ENCODE data around the gene ELN. TPM values are rescaled to one million over a fixed set of nuclear protein-coding genes. Genes with fewer than 3 reads are reported as not detected.

Gene ELN
- total and polyA plus RNA-seq, 2 donors (not counting 3 experiments of a cell fraction or from before 2014, with no cell fraction given): 1.7 to 2.6 TPM

DNA sequence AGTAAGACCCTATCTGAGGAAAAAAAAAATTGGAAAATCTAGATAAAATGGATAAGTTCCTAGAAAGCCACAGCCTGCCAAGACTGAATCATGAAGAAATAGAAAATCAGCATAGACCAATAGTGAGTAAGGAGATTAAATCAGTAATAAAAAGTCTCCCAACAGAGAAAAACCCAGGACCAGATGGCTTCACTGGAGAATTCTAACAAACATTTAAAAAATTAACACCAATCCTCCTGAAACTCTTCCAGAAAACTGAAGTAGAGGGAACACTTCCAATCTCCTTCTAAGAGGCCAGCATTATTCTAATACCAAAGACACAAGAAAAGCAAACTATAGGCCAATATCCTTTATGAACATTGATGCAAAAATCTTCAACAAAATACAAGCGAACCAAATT lies 46.8 kb downstream of the ELN start:
- Histone ChIP-seq H4K20me1 (replicated peaks; ENCODE audit: control insufficient read depth, extremely low read depth, insufficient read depth, low read length) (no peaks in the 10 kb centered on the region), H3K4me2 (ENCODE audit: insufficient read depth, low read length) (no peak overlapping the region), H3K9me3 (replicated peaks; ENCODE audit: control insufficient read depth, insufficient read depth, low read length) (no peaks in the 10 kb centered on the region), H3K27ac (ENCODE audit: insufficient read depth, low read depth, low read length) (no peak overlapping the region), H3K4me3 (replicated peaks in 1 of 3; ENCODE audit: insufficient read depth in 1 of 3, low read depth in 1 of 3, low read length in 3 of 3) (no peak overlapping the region), H3K9ac (replicated peaks; ENCODE audit: extremely low read depth, insufficient read depth, low read length) (no peak overlapping the region), H3K79me2 (ENCODE audit: control insufficient read depth, insufficient read depth, low read length) (no peaks in the 10 kb centered on the region), H2AFZ (ENCODE audit: low read depth, low read length) (no peak overlapping the region), H3K36me3 (ENCODE audit: control insufficient read depth in 2 of 2, extremely low read depth in 1 of 2, insufficient read depth in 2 of 2, low read length in 2 of 2) (no peaks in the 10 kb centered on the region), H3K27me3 (ENCODE audit: control insufficient read depth in 2 of 2, insufficient read depth in 2 of 2, low read length in 2 of 2) (no peaks in the 10 kb centered on the region), H3K4me1 (ENCODE audit: control insufficient read depth, extremely low read depth, insufficient read depth, low read length) (no peaks in the 10 kb centered on the region), H3K9me1 (replicated peaks; ENCODE audit: control insufficient read depth, extremely low read depth, insufficient read depth, low read length) (no peaks in the 10 kb centered on the region)
- ChIA-PET CTCF (interaction anchor here (0.9 to 1.3 kb wide), 2 partner anchors 9 to 209 kb away, joined by 3 read pairs; partner anchors contain the start of gene LIMK1), POLR2A (no interaction called here)
- BruUV-seq (replicated peaks): no TSS peak
- dilution Hi-C loops (cut with MboI; ENCODE audit: extremely low pct_ligation_motif_present, low sequenced_read_pairs): no loop called here
- intact Hi-C loops (cut with micrococcal nuclease): no loop called here
- TF ChIP-seq POLR2AphosphoS5 (IDR thresholded peaks at IDR 0.05; ENCODE audit: insufficient read depth, low read depth, low read length) (no peak), EZH2 (IDR thresholded peaks at IDR 0.05; ENCODE audit: borderline replicate concordance, low read depth, low read length, severe bottlenecking) (no peak), JUN (IDR thresholded peaks at IDR 0.05; ENCODE audit: borderline replicate concordance, insufficient read depth, insufficient read length, low read depth) (no peak), MYC (IDR thresholded peaks at IDR 0.05; ENCODE audit: low read depth, low read length) (no peak), GATA2 (IDR thresholded peaks at IDR 0.05; ENCODE audit: insufficient read depth, insufficient read length, low read depth, low read length) (no peak), POLR2A (IDR thresholded peaks at IDR 0.05; ENCODE audit: low read depth, low read length) (no peak), FOS (IDR thresholded peaks at IDR 0.05; ENCODE audit: borderline replicate concordance, insufficient read depth, low read length) (no peak), MAX (IDR thresholded peaks at IDR 0.05; ENCODE audit: insufficient read depth, insufficient read length) (no peak)
- TF ChIP-seq, protein P1, sequence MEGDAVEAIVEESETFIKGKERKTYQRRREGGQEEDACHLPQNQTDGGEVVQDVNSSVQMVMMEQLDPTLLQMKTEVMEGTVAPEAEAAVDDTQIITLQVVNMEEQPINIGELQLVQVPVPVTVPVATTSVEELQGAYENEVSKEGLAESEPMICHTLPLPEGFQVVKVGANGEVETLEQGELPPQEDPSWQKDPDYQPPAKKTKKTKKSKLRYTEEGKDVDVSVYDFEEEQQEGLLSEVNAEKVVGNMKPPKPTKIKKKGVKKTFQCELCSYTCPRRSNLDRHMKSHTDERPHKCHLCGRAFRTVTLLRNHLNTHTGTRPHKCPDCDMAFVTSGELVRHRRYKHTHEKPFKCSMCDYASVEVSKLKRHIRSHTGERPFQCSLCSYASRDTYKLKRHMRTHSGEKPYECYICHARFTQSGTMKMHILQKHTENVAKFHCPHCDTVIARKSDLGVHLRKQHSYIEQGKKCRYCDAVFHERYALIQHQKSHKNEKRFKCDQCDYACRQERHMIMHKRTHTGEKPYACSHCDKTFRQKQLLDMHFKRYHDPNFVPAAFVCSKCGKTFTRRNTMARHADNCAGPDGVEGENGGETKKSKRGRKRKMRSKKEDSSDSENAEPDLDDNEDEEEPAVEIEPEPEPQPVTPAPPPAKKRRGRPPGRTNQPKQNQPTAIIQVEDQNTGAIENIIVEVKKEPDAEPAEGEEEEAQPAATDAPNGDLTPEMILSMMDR (IDR thresholded peaks at IDR 0.05; ENCODE audit: extremely low read depth in 1 of 2, insufficient read depth in 1 of 2, low read depth in 1 of 2, low read length in 2 of 2): no peak
- no peak for FAIRE-seq
- DNase-seq (ENCODE audit: low read depth, low spot score): no peak

Data from endothelial cell of umbilical vein (primary cell).